NK-92 treated with Interleukin-12 subunit alpha and Interleukin-12 subunit beta, amount 100 ng/mL, for 24 hours (cell line): Measurements from ENCODE around the gene BTBD9.
"Not testable (repeated sequence)": the region's sequence is repeated elsewhere in the genome, so short reads cannot be mapped to it uniquely, and the experiment has no call there.

Experiments used
- DNase-seq: peaks from one replicate; lab custom pipeline; 2025; lab: John Stamatoyannopoulos, UW

BTBD9 gene

DNA sequence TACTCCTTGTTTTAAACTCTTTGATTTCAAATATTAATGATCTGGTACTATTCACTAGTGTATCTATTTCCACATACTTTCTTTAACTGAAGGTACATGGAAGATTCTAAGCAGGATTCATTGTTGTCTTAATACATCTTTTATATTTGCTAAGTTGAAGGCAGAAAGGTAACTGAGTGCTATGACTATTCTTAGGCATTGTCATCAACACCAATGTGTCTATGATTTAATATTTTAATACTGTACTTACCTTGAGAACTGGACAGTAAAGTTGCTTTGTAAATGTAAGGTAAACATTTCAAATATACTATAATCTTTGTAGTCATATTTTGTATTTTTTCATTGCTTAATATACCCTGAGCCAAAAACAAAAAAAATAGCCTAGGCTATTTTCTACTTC lies 8.9 kb upstream of the BTBD9 start:
- no peak for DNase-seq

DNA sequence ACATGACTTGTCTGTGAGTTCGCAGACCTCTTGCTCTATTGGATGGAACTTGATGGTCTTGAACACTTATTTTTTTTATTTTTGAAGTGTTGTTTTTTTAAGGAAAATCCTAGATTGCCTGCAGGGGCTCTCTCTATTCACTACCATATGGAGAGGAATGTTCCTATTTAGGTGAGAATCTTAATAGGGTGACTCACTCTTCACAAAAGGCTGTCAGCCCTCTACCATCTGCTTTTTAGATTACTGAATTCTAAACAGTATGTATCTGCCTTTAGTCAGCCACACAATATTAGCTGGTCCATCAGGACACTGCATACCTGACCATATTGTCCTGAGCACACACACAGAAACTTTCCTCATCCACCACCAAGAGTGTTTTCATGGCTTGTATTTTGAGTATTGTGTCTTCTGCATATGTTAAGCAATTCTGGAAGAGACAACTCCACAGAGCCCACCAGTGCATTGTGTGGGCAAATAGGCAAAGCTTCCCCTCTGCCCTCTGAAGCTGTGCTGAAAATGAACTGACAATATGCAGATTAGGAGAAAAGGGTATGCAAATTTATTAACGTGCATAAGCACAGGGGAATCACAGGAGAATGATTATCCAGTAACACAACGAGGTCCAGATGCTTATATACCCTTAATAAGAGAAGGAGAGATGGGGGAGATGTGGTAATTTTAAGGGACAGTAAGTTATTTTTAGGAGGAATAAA lies 6.6 kb upstream of the BTBD9 start:
- DNase-seq: no peak

DNA sequence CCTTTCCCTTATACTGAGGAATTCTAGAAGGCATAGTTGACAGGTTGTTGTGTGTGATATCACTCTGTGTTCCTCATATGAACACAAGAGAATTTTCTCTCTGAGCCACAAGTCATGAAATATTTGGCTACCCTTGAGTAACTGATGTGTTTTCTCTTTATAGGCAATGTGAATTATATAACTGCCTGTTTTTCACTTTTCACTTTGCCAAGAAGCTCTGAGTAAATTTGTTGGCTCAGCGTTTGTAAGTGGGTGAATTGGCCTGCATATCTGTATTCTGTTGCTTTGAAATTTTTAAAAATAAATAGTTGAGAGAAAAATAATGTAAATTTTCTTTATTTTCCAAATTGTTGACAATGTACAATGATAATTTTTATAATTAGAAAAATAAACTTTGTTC lies 5.2 kb upstream of the BTBD9 start:
- no peak for DNase-seq

DNA sequence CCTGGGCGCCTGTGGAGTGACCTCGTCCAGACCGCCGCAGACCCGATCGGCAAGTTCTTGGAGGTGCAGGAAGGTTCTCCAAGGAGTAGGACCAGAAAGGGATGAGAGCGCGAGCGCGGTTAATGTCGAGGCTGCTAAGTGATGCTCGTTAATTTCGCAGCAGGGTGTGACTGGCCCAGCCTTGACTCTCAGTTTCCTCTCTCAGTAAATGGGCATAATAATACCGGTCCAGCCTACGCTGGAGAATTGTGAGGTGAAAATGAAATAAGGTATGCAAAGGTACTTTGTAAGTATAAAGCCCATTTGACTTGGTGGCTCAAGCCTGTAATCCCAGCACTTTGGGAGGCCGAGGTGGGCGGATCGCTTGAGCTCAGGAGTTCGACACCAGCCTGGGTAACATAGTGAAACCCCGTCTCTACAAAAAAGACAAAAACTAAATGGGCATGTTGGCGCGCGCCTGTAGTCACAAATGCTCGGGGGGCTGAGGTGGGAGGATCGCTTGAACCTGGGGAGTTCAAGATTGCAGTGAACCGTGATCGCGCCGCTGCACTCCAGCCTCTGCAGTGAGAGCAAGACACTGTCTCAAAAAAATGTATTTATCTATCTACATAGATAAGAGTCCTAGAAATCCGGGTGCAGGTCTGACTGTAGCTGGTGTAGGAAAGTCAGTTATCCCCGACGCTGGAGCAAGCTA lies 634 bp upstream of the BTBD9 start:
- DNase-seq: no peak

DNA sequence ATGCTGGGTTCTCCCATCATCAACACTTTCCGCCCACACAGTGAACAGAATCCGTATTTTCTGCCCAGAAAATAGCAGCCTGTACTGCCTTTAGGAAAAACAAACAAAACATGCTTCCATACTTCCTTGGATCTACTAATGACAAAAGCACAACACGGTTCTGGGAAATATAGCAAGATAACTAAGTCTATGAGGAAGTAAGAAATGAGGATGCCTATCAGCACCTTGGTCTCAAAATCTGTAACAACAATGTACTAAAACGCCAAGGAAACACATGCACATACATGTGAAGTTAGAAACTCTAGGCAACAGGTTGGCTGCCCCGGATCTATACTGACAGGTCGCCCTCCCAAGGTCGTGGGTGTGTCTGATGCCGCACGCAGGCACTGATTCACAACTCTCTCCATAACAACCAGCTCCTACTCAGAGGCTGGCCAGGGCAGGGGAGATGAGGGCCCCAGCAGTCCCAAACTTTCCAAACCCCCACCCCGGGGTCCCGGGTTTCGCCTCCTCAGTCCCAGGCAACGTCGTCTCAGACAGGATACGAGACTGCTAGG lies 710 bp downstream of the BTBD9 start:
- peak; percentile 37 for DNase-seq

DNA sequence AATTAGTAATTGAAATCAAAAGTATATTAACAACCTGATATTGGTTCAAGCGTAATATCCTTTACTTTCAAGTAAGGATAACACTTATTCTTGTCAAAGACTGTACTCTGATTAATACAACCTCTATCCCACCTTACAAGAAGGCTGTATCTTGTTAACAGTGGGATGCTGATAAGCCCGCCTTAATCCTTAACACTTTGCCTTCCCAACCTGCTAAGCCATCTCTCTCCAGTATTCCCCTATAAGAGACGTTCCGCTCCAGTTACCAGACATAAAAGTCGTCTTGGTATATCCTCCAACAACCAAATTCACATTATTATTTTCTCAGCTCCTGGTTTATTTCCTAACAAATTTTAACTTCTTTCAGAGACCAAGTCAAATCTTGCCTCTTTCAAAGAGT lies 2.0 kb downstream of the BTBD9 start:
- no peak for DNase-seq

DNA sequence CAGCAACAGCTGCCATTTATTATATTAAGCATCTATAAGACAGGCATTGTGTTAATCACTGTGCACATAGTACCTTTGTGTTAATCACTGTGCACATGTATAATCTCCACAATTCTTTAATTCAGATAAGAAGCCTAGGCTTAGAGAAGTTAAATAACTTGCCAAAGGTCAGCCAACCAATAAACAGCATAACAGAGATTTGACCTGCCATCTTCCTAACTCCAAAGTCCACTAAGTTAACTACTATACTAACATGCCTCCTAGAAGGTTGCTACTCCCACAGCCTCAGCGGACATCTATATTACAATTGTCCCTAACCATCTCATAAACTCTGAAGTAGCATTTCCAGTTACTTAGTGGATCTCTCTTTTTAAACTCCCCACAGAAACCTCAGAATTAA lies 3.7 kb downstream of the BTBD9 start:
- DNase-seq: no peak

DNA sequence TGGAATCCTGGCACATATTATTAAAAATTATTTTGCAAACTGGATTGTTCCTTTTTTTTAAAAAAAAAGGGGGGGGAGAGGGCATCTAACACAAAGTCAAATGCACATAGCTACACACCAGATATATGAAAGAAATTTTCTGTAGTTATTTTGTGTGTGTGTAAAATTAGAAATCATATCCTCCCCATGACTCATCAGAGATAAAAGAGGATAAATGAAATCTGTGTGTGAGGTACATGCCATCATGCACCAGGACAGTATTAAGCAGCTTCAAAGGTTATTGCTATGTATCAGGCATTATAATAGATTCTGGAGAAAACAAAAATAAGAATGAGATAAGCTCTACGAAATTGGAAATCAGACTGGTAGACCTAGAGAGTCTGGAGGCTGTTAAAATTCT lies 5.2 kb downstream of the BTBD9 start:
- no peak for DNase-seq

DNA sequence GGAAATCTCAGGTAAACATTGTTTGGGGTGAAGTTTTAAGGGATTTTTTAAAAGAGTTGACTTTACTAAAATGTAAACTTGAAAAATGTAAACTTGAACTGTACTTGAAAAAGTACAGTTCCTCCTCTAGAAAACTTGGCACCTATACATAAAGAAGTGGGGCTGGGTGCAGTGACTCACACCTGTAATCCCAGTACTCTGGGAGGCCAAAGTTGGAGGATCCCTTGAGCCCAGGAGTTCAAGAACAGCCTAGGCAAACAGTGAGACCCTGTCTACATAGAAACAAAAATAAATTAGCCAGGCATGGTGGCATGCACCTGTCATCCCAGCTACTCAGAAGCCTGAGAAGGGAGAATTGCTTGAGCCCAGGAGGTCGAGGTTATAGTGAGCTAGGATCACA lies 7.2 kb downstream of the BTBD9 start:
- no peak for DNase-seq

DNA sequence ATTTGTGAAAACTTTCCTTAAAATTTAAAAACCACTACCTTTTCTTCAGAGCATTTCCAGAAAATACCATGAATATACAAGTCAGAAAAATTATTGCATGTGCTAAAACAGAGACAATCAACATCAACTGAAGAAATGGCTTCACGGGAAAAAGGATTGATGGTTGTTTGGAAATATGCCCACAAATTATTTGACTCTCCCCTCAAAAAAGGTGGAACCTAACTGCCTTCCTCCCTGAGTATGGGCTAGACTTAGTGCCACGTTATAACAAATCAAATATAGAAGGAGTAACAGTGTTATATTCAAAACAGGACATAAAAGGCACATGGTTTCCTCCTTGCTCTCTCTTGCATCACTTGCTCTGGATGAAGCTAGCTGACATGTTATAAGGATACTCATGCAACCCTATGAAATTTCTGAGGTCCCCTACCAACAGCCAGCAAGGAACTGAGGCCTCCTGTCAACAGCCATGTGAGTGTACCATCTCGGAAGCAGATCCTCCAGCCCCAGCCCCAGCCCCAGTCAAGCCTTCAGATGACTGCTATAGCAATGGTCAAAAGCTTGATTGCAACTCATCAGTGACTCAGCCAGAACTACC lies 8.4 kb downstream of the BTBD9 start:
- DNase-seq: no peak

DNA sequence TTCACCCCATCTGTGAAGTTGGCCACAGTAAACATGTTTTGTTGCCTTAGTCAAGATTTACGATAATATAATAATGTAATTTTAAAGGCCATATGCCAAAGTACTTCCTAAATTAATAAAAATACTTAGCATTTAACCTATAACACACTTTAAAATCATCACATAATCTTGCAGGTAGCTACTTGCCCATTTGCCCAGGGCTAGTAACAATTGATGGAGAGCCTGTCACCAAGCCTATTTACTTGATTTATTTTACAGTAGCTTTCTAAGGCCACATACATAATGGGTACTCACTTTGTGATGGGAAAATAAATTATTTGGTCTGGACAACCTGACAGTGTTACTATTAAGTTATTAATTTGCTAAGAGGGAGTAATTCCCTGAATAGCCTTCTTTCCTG lies 14.5 kb downstream of the BTBD9 start:
- no peak for DNase-seq

DNA sequence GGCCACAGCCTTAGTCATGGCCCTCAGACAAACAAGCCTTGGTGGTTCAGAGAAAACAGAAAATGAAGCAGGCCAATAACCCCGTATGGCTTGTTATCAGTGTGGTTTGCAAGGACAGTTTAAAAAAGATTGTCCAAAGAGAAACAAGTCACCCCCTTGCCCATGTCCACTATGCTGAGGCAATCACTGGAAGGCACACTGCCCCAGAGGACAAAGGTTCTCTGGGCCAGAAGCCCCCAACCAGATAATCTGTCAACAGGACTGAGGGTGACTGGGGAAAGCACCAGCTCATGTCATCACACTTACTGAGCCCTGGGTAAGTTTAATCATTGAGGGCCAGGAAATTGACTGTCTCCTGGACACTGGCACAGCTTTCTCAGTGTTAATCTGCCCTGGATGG lies 20.4 kb downstream of the BTBD9 start:
- not testable (repeated sequence) for DNase-seq

DNA sequence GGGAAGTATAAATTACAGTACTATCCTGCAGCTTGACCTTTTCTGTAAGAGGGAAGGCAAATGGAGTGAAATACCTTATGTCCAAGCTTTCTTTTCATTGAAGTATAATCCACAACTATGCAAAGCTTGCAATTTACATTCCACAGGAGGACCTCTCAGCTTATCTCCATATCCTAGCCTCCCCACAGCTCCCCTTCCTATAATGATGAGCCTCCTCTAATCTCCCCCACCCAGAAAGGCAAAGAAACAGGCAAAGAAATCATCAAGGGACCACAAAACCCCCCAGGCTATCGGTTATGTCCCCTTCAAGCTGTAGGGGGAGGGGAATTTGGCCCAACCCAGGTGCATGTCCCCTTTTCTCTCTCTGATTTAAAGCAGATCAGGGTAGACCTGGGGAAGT lies 21.4 kb downstream of the BTBD9 start:
- DNase-seq: not testable (repeated sequence)

DNA sequence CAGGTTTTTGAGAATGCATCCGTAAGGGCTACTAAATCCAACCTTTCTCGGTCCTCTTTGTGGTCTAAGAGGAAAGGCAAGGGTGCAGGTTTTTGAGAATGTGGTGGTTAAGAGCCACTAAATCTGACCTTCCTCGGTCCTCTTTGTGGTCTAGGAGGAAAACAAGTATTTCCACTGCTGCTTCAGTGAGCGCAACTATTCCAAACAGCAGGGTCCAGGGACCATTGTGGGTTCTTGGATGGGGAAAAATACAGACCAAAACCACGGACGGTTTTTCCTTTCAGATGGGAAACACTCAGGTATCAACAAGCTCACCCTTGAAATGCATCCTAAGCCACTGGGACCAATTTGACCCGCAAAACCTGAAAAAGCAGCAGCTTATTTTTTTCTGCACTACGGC lies 21.9 kb downstream of the BTBD9 start:
- DNase-seq: no peak

DNA sequence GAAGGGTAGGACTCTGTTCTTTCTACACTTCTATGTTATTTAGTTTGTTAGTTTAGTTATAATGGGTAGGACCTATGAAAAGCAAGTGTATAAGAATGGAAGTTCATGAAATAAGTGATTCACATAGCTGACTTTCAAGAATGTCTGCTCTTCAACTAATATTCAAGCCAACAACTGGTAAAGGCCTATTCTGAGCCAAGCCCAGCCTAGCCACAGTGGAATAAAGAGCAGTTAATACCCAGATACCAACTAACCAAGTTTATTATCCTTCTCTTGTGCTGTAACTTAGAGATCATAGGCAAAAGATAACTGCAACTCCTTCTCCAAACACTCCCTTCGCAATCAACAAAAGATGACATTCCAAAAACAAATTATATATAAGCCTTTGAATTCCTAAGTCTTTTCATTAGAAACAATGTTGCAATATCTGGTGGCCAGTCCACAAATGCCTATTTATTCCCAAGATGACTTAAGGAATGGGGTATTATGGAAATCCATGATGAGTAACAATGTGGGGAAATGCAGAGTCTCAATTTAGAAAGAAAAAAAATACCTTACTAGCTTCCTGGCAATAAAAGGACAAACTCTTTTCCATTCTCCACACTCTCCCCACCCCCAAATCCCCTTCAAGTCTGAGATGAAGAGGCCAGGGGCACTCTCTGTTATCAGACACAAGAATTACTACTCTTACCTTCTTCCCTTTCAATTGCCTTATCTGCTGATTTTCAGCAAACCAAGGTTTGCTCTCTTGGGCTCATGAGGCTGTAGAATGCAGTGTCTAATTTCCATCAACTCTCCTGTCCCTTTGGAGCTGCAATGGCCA lies 27.4 kb downstream of the BTBD9 start:
- no peak for DNase-seq

DNA sequence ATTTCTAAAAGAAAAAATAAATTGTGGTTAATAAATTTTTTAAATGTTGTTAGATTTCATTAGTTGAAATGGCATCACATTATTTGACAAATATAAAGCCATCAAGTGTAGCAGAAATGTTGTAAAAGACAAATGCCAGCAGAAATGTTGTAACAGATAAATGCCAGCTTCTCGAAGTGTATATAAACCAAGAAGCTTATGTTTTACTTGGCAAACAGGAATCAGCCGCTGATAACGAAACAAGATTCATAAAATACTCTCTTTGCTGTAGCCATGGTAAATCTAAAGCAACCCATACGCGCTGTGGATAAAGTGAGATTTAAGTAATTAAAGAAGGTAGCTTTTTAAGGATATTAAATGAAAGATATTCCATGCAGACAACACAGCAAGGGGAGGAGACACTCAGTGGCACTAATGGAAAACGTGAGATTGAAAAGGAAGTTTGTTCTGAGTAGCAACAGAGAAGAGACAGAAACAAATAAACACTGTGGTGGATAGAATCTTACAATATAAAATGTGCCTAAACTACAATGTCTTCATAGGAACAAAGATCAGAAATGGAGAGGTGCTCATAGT lies 29.6 kb downstream of the BTBD9 start:
- no peak for DNase-seq

DNA sequence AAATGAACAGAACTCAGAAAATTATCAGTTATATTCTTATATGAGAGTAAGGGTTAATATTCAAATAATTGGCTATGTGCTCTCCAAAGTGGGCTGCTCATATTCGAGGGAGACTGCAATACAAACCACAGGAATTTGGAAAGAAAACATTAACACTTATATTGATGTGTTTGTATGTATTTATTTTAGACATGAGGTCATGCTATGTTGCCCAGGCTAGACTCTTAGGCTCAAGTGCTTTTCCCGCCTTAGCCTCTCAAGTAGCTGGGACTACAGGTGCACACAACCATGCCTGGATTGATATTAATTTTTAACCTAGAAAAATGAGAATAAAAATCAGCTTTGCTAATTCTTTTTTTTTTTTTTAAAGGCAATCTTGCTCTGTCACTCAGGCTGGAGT lies 35.0 kb downstream of the BTBD9 start:
- DNase-seq: no peak

DNA sequence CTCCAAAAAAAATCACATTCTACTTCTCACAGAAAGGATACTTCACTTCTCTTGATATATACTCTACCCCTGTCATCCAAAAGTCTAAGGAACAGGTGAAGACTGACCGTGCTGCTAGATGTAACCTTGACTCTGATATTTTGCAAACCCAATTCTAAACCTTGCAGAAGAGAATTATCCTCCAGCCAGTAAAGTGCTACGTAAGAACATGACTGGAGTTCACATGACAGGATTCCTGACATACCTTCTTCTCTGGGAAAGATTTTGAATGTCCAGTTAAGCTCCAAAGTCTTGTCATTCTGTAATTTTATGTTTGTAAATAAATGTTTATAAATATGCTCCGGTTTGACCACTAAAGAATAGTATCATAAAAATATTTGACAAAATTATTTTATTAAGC lies 35.8 kb downstream of the BTBD9 start:
- no peak for DNase-seq

DNA sequence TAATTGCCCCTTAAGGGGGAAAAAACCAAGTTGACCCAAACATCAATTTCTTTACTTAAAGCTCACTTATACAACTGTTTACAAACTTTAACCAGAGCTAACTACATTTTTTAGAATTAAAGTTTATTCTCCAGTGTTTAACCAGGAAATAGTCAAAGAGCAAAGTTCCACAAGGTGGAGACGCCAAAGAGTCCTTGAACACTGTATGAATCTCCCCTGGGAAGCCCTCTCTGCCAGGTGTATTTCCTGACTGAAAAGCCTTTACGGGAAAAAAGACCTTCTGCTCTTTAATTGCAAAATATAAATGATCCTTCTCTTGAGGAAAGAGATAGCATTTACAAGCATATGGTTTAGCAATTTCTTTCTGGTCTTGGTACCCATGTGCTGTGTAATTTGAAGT lies 36.2 kb downstream of the BTBD9 start:
- DNase-seq: no peak

DNA sequence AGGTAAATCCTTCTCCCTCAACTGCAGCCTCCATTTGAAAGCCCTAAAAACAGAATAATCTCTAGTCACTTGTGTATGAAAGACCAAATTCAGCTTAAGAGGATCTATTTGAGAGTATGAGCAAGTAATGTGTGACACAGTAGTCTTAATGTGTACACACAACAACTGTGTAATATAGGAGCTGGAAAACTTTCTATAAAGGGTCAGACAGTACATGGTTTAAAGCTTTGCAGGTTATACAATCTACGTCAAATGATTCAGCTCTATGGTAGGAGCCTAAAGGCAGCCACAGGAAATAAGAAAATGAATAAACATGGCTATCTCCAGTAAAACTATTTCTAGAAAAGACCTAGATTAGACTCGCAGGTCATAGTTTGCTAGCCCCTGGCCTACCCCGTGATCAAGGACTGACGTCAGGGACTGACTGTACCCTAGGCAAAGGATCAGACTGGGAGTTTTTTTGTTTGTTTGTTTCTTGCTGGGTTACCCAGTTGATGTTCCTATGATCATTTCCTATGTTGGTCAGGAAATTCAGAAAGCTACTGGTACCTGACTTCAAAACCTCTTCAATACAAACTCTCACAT lies 39.7 kb downstream of the BTBD9 start:
- no peak for DNase-seq

DNA sequence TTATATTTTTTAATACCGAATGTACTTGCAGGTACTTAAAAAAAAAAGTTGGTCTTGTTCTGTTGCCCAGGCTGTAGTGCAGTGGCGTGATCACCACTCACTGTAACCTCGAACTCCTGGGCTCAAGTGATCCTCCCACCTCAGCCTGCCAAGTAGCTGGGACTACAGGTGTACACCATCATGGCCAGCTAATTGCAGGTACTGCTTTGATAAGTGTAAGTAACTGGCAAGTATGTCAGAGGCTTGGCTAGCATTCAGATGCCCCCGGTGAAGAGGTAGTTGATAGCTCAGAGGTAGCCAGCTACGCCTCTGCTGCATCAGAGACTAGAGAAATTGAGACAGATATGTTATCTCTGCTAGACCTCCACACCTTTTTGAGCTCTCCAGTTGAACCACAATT lies 40.5 kb downstream of the BTBD9 start:
- DNase-seq: no peak
